Activated CD4-positive, alpha-beta T cell treated with anti-CD3 and anti-CD28 coated beads, Interleukin-2, amount 50 U/mL, for 16 hours (primary cell): ENCODE data around the gene ROR1.
"Not testable (repeated sequence)": the region's sequence is repeated elsewhere in the genome, so short reads cannot be mapped to it uniquely, and the experiment has no call there.

Experiments used
- DNase-seq: peaks from one replicate; pipeline ENCODE4 v3.0.0-alpha.2; 2020

The ROR1 gene

GRCh38 chr1:63795455-63795854 lies 21.6 kb downstream of the ROR1 start:
- DNase-seq: no peak

- no peak for DNase-seq
These were observed 23.4 kb downstream of the ROR1 start for GRCh38 chr1:63797056-63797726.

- no peak for DNase-seq
These were observed 24.5 kb downstream of the ROR1 start for GRCh38 chr1:63798284-63798683.

GRCh38 chr1:63799307-63799706 lies 25.5 kb downstream of the ROR1 start:
- DNase-seq: no peak

- no peak for DNase-seq
These were observed 26.0 kb downstream of the ROR1 start for GRCh38 chr1:63799820-63800219.

GRCh38 chr1:63802109-63802508 lies 28.3 kb downstream of the ROR1 start:
- no peak for DNase-seq

GRCh38 chr1:63804829-63805484 lies 31.1 kb downstream of the ROR1 start:
- DNase-seq: no peak

GRCh38 chr1:63807046-63807445 lies 33.2 kb downstream of the ROR1 start:
- DNase-seq: no peak

GRCh38 chr1:63810936-63811469 lies 37.2 kb downstream of the ROR1 start:
- no peak for DNase-seq

- no peak for DNase-seq
These were observed 38.4 kb downstream of the ROR1 start for GRCh38 chr1:63812071-63812700.

- no peak for DNase-seq
These were observed 40.0 kb downstream of the ROR1 start for GRCh38 chr1:63813829-63814277.

GRCh38 chr1:63816217-63816815 lies 42.5 kb downstream of the ROR1 start:
- not testable (repeated sequence) for DNase-seq

GRCh38 chr1:63817152-63817667 lies 43.4 kb downstream of the ROR1 start:
- DNase-seq: no peak

GRCh38 chr1:63817700-63818099 lies 43.9 kb downstream of the ROR1 start:
- DNase-seq: no peak

GRCh38 chr1:63818567-63819325 lies 44.9 kb downstream of the ROR1 start:
- no peak for DNase-seq

GRCh38 chr1:63819795-63820194 lies 46.0 kb downstream of the ROR1 start:
- DNase-seq: no peak

- DNase-seq: no peak
These were observed 47.5 kb downstream of the ROR1 start for GRCh38 chr1:63821091-63822005.

GRCh38 chr1:63822540-63822939 lies 48.7 kb downstream of the ROR1 start:
- DNase-seq: no peak

GRCh38 chr1:63824451-63824850 lies 50.6 kb downstream of the ROR1 start:
- DNase-seq: no peak

GRCh38 chr1:63825111-63825510 lies 51.3 kb downstream of the ROR1 start:
- no peak for DNase-seq

GRCh38 chr1:63826246-63826861 lies 52.5 kb downstream of the ROR1 start:
- not testable (repeated sequence) for DNase-seq
